Measurements from ENCODE around the gene AP3D1.

DNA sequence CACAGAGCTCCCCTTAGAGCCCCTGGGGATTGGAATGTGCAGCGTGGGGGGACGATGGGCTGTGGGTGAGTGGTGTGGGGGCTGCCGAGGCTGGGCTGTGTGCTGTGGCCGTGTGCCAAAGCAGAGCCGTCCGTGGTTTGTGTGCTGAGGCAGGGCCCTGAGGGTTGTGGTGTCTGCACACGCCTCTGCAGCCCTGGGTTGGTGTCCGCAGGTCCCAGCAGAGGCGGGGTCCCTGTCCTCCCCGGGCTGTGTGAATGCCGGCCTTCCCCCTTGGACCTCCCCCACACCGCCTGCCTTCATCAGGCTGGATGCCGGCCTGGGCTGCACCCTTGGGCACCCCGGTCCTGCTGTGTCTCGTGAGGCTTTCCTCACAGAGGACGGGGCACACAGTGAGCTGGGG, 38.5 kb upstream of the AP3D1 start:
- TF ChIP-seq, protein P1, sequence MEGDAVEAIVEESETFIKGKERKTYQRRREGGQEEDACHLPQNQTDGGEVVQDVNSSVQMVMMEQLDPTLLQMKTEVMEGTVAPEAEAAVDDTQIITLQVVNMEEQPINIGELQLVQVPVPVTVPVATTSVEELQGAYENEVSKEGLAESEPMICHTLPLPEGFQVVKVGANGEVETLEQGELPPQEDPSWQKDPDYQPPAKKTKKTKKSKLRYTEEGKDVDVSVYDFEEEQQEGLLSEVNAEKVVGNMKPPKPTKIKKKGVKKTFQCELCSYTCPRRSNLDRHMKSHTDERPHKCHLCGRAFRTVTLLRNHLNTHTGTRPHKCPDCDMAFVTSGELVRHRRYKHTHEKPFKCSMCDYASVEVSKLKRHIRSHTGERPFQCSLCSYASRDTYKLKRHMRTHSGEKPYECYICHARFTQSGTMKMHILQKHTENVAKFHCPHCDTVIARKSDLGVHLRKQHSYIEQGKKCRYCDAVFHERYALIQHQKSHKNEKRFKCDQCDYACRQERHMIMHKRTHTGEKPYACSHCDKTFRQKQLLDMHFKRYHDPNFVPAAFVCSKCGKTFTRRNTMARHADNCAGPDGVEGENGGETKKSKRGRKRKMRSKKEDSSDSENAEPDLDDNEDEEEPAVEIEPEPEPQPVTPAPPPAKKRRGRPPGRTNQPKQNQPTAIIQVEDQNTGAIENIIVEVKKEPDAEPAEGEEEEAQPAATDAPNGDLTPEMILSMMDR (IDR thresholded peaks at IDR 0.05; ENCODE audit: low read depth, low read length) = no peak
- TF ChIP-seq EZH2phosphoT487 (IDR thresholded peaks at IDR 0.05; ENCODE audit: low read depth) = no peak

Measured in OCI-LY3 (cell line).